Measurements from ENCODE around the gene AHNAK.
"Not testable (repeated sequence)": the region's sequence is repeated elsewhere in the genome, so short reads cannot be mapped to it uniquely, and the experiment has no call there.

The AHNAK gene

DNA sequence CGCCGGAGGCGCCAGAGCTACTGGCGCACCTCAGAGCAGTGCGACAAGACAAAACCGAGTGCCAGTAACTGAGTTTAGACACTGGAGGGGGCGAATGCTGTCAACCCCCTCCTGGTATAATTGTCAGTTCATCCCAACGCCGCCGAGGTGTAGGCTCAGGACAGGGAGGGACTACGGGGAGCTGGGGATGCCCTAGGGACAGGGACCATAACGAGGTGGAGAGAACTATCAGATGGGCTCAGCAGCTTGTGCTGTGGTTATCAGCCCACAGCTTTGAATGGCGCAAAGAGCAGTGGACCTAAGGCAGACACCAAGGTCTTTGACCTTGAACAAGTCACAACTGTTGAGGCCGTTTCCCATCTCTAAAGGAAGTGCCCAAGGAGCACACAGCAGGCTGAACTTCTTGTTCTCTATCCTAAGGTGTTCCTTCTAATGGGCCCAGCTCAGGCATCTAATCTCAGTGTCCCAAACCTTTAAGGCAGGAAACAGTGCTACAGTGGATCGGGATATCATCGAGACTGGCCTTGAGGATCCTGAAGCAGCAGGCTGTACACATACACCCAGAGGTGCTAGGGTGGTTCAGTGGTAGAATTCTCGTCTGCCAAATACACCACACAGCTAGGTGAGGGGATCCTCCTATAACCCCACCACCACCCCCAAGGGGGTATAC is 45.7 kb upstream of the AHNAK start:
- peak overlapping the region; percentile 42 for H3K27ac ChIP-seq
- peak overlapping the region; percentile 84 for H3K4me3 ChIP-seq (ENCODE audit: low read depth, low read length)
- H3K36me3 ChIP-seq (replicated peaks): peaks cover 51% of the 10 kb centered on the region
- DNase-seq: no peak
- TF ChIP-seq CTCF (IDR thresholded peaks at IDR 0.05; ENCODE audit: low read depth, low read length, missing control alignments): no peak
- in situ Hi-C loops (cut with HindIII; ENCODE audit: low pct_ligation_motif_present, low sequenced_read_pairs): no loop called here
- H3K27me3 ChIP-seq (replicated peaks): no peaks in the 10 kb centered on the region

- peaks cover 47% of the 10 kb centered on the region for H3K36me3 ChIP-seq (replicated peaks)
- H3K27me3 ChIP-seq (replicated peaks): no peaks in the 10 kb centered on the region
- in situ Hi-C loops (cut with HindIII; ENCODE audit: low pct_ligation_motif_present, low sequenced_read_pairs): no loop called here
- peak within 1 kb of the TSS; percentile 70 for H3K27ac ChIP-seq
- H3K4me3 ChIP-seq (ENCODE audit: low read depth, low read length): peak within 1 kb of the TSS; percentile 84
- TF ChIP-seq CTCF (IDR thresholded peaks at IDR 0.05; ENCODE audit: low read depth, low read length, missing control alignments): no peak
- peak; percentile 98 for DNase-seq
Observed at GRCh38 chr11:62591448-62592145, 45.0 kb upstream of the AHNAK start, which contains the start of gene TUT1. TSS of gene TUT1 (minus strand) at chr11:62591523. CDS start at chr11:62591485, 38 bp downstream.

DNA sequence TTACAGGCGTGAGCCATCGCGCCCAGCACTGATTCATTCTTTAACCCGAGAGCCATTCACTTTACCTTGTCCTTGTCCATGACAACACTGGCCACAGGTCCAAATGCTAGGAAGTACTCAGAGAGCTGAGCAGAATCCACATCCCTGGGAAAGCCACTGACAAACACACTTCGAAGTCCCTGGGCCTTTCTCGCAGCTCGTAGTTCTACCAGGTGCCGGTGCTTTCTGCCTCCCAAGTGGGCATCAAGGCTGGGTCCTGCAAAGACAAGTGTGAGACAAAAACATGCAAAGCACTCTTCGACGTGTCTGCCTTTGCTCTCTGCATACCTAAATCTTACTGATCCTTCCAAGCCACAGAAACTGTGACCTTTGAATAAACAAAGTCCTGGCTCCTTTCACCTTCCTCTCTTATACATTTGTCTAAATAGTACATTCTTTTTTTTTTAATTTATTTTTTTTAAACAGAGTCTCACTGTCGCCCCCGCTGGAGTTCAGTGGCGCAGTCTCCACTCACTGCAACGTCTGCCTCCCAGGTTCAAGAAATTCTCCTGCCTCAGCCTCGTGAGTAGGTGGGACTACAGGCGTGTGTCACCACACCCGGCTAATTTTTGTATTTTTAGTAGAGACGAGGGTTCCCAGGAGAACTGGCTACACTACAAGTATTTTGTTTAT is 42.5 kb upstream of the AHNAK start:
- in situ Hi-C loops (cut with HindIII; ENCODE audit: low pct_ligation_motif_present, low sequenced_read_pairs): no loop called here
- Histone ChIP-seq H3K4me3 (ENCODE audit: low read depth, low read length) (no peak overlapping the region), H3K27ac (no peak overlapping the region), H3K36me3 (replicated peaks) (peaks cover 30% of the 10 kb centered on the region), H3K27me3 (replicated peaks) (no peaks in the 10 kb centered on the region)
- DNase-seq: peak; percentile 50
- TF ChIP-seq CTCF (IDR thresholded peaks at IDR 0.05; ENCODE audit: low read depth, low read length, missing control alignments): peak; percentile 64

DNA sequence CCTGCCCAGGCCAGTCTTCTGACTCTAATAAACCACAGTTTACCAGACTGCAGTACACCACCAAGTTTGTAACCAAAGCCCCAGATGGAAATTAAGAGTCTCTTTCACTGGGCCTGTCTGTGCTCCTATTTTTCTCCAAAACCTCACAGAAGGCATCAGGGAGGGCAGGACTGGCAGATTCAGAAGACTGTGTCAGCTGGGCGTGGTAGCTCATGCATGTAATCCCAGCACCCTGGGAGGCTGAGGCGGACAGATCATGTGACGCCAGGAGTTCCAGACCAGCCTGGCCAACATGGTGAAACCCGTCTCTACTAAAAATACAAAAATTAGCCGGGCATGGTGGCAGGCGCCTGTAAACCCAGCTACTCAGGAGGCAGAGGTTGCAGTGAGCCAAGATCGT is 38.8 kb upstream of the AHNAK start:
- H3K36me3 ChIP-seq (replicated peaks): peaks cover 28% of the 10 kb centered on the region
- H3K4me3 ChIP-seq (ENCODE audit: low read depth, low read length); H3K27me3 ChIP-seq (replicated peaks); in situ Hi-C loops (cut with HindIII; ENCODE audit: low pct_ligation_motif_present, low sequenced_read_pairs); DNase-seq; H3K27ac ChIP-seq: not testable (repeated sequence)

GRCh38 chr11:62581735-62582134 is 35.1 kb upstream of the AHNAK start:
- H3K27me3 ChIP-seq (replicated peaks); H3K27ac ChIP-seq; DNase-seq; in situ Hi-C loops (cut with HindIII; ENCODE audit: low pct_ligation_motif_present, low sequenced_read_pairs); H3K4me3 ChIP-seq (ENCODE audit: low read depth, low read length): not testable (repeated sequence)
- H3K36me3 ChIP-seq (replicated peaks): peaks cover 28% of the 10 kb centered on the region

- Histone ChIP-seq H3K27me3 (replicated peaks) (no peaks in the 10 kb centered on the region), H3K27ac (no peak overlapping the region), H3K4me3 (ENCODE audit: low read depth, low read length) (no peak overlapping the region), H3K36me3 (replicated peaks) (peaks cover 22% of the 10 kb centered on the region)
- in situ Hi-C loops (cut with HindIII; ENCODE audit: low pct_ligation_motif_present, low sequenced_read_pairs): no loop called here
- no peak for TF ChIP-seq CTCF (IDR thresholded peaks at IDR 0.05; ENCODE audit: low read depth, low read length, missing control alignments)
- no peak for DNase-seq
Observed at GRCh38 chr11:62580959-62581715, 34.5 kb upstream of the AHNAK start.
